Upper lobe of left lung (tissue), 6 donors: ENCODE measurements around the gene S100G. TPM values are rescaled to one million over a fixed set of nuclear protein-coding genes. Genes with fewer than 3 reads are reported as not detected.

ENCODE experiments used
- ATAC-seq, 2 donors: fragments of 200-7000 bp; cut with Tn5 transposase; one replicate each; pipeline ENCODE4 v1.9.1; 2022; ENCODE audit warnings: mild to moderate bottlenecking in 2 of 2, moderate library complexity in 2 of 2; ENCODE audit not compliant: low FRiP score in 2 of 2
- DNase-seq, 2 donors: peaks; one replicate each; pipeline ENCODE4 v3.0.0-alpha.2; 2019 to 2020
- H3K27ac ChIP-seq, 4 donors: fragments of 200-600 bp; sonication (generic); one replicate each; pipeline ENCODE4 v1.5.1; 2016 to 2019
- H3K27me3 ChIP-seq, 4 donors: fragments of 200-600 bp; sonication (generic); one replicate each; pipeline ENCODE4 v1.5.1; 2017 to 2019
- H3K36me3 ChIP-seq, 4 donors: fragments of 200-600 bp; sonication (generic); one replicate each; pipeline ENCODE4 v1.5.1; 2016 to 2019
- H3K4me1 ChIP-seq, 4 donors: fragments of 200-600 bp; sonication (generic); one replicate each; pipeline ENCODE4 v1.5.1; 2018 to 2019
- H3K4me3 ChIP-seq, 4 donors: fragments of 200-600 bp; sonication (generic); one replicate each; pipeline ENCODE4 v1.5.1; 2017 to 2019; ENCODE audit warnings: mild to moderate bottlenecking in 2 of 4, moderate library complexity in 1 of 4
- H3K9me3 ChIP-seq, 4 donors: fragments of 200-600 bp; sonication (generic); one replicate each; pipeline ENCODE4 v1.5.1; 2018 to 2019
- CTCF ChIP-seq, 6 experiments: fragments of 450-650 bp in 4 of 6; fragments of 200-600 bp in 2 of 6; sonication (generic) in 2 of 6; IDR thresholded peaks; one replicate each; pipeline ENCODE4 v1.5.1; 2016 to 2019; ENCODE audit warnings: antibody characterized with exemption in 6 of 6
- EP300 ChIP-seq, 4 donors: sonication (generic); formaldehyde crosslinking; IDR thresholded peaks; one replicate each; pipeline ENCODE4 v1.5.1; 2017; ENCODE audit warnings: antibody characterized with exemption in 4 of 4, control low read depth in 2 of 4
- POLR2A ChIP-seq, 4 donors: fragments of 450-650 bp; IDR thresholded peaks; one replicate each; pipeline ENCODE4 v1.5.1; 2016 to 2017; ENCODE audit warnings: antibody characterized with exemption in 4 of 4, mild to moderate bottlenecking in 2 of 4
- POLR2AphosphoS5 ChIP-seq, 2 donors: sonication (generic); formaldehyde crosslinking; IDR thresholded peaks; one replicate each; pipeline ENCODE4 v1.5.1; 2017; ENCODE audit warnings: antibody characterized with exemption in 2 of 2
- WGBS, 2 donors: methylation state at CpG; one replicate each; pipeline ENCODE4 v1.1.5; 2017 to 2018; 5-methylcytosine and 5-hydroxymethylcytosine counted together
- small RNA-seq, 4 donors: library from RNA; depleted of rRNA; stranded (forward); fragments of <200 nt; gene quantifications; one replicate each; pipeline ENCODE3, GENCODE V24; 2016
- total RNA-seq, 6 donors: library from RNA; depleted of rRNA in 4 of 6; stranded (reverse); fragments of >200 nt in 4 of 6; gene quantifications; one replicate each; pipeline versions ENCODE4 v1.1.0 to v1.2.1, GENCODE V29; 2016 to 2021
- donor health status: DM: no; HTN: no; CAD: no; lungs with moderate emphysema.
- donor health status: DM: no; HTN: yes; CAD: no; lungs with severe emphysema.

The S100G gene
- total RNA-seq, 6 donors from 2014 or later = 0.54 TPM; not detected in 5

GRCh38 chrX:16700734-16701133 is 50.8 kb downstream of the S100G start:
- Histone ChIP-seq H3K27ac (no peak overlapping the region), H3K4me1 (no peaks in the 10 kb centered on the region), H3K9me3 (no peaks in the 10 kb centered on the region), H3K27me3 (no peaks in the 10 kb centered on the region), H3K36me3 (peaks cover 0 to 12% (median 0%) of the 10 kb centered on the region in 4 donors), H3K4me3 (no peak overlapping the region)
- DNase-seq = no peak
- TF ChIP-seq POLR2A (IDR thresholded peaks at IDR 0.05) (no peak), CTCF (IDR thresholded peaks at IDR 0.05) (no peak), POLR2AphosphoS5 (IDR thresholded peaks at IDR 0.05) (no peak), EP300 (IDR thresholded peaks at IDR 0.05) (no peak)
- 76 to 88% methylated on average over 2 of the region's 2 CpGs for WGBS, 2 donors
- no peak for ATAC-seq

GRCh38 chrX:16702700-16703599 is 53.0 kb downstream of the S100G start:
- 87 to 90% methylated on average over 15 of the region's 15 CpGs for WGBS, 2 donors
- H3K4me3 ChIP-seq = no peak overlapping the region
- no peaks in the 10 kb centered on the region for H3K9me3 ChIP-seq
- TF ChIP-seq POLR2A (IDR thresholded peaks at IDR 0.05) = no peak
- TF ChIP-seq EP300 (IDR thresholded peaks at IDR 0.05) = no peak
- no peak for TF ChIP-seq CTCF (IDR thresholded peaks at IDR 0.05)
- TF ChIP-seq POLR2AphosphoS5 (IDR thresholded peaks at IDR 0.05) = no peak
- DNase-seq (no peak), ATAC-seq (no peak)
- no peaks in the 10 kb centered on the region for H3K27me3 ChIP-seq
- no peaks in the 10 kb centered on the region for H3K4me1 ChIP-seq
- H3K36me3 ChIP-seq = peaks cover 0 to 12% (median 0%) of the 10 kb centered on the region in 4 donors
- no peak overlapping the region for H3K27ac ChIP-seq

Small RNA genes lying within 50 kb of the gene (small RNA-seq; reads per million reads assigned to genes)
- 0 reads per million in 4 donors for gene MIR548AM

Other genes starting within 250 kb of the S100G start
- 10 to 100 TPM in 3 of 6 donors, 1 to 10 TPM in 3; 5.1 to 30.1 (median 10.7) TPM for gene CTPS2, start 62.5 kb downstream of the S100G start, total RNA-seq
- 10 to 100 TPM; 12.6 to 41.2 (median 22.6) TPM for gene SYAP1, start 69.5 kb downstream of the S100G start, total RNA-seq
- 10 to 100 TPM in 4 of 6 donors, 1 to 10 TPM in 2; 8.1 to 23.5 (median 12.6) TPM for gene TXLNG, start 136.3 kb downstream of the S100G start, total RNA-seq
- 10 to 100 TPM; 59.1 to 73.3 (median 63.7) TPM for gene RBBP7, start 220.2 kb downstream of the S100G start, total RNA-seq